Osteoblast (primary cell): Measurements from ENCODE around the gene PJA1. TPM values are rescaled to one million over a fixed set of nuclear protein-coding genes. Genes with fewer than 3 reads are reported as not detected.

Experiments
- DNase-seq: peaks from one replicate; pipeline ENCODE4 v3.0.0; 2011; ENCODE audit warnings: low spot score, mixed read lengths; ENCODE audit not compliant: insufficient read length; ENCODE audit errors: missing footprints
- H2AFZ ChIP-seq: 2 replicates; pipeline ENCODE4 v1.6.0; 2011; ENCODE audit warnings: mild to moderate bottlenecking, low read length
- H3K27ac ChIP-seq: 2 replicates; pipeline ENCODE4 v1.5.1; 2011; ENCODE audit warnings: mild to moderate bottlenecking, low read depth, low read length, moderate library complexity
- H3K27me3 ChIP-seq: 2 replicates; pipeline ENCODE4 v1.6.0; 2012; ENCODE audit warnings: mild to moderate bottlenecking, control low read depth, inconsistent platforms, low read length, moderate library complexity; ENCODE audit not compliant: insufficient read depth
- H3K36me3 ChIP-seq: 2 replicates; pipeline ENCODE4 v1.5.1; 2011; ENCODE audit warnings: mild to moderate bottlenecking, low read length, control low read depth, moderate library complexity; ENCODE audit not compliant: insufficient read depth
- H3K4me1 ChIP-seq: 2 replicates; pipeline ENCODE4 v1.5.1; 2011; ENCODE audit warnings: mild to moderate bottlenecking, low read length, control low read depth, moderate library complexity; ENCODE audit not compliant: insufficient read depth
- H3K4me2 ChIP-seq: 2 replicates; pipeline ENCODE4 v1.6.0; 2011; ENCODE audit warnings: mild to moderate bottlenecking, low read length; ENCODE audit not compliant: insufficient read depth
- H3K4me3 ChIP-seq: fragments of 200-600 bp; sonication (generic); 3 replicates; pipeline ENCODE4 v1.5.1; 2012; ENCODE audit warnings: mild to moderate bottlenecking, low read length, inconsistent platforms; ENCODE audit not compliant: insufficient read depth
- H3K79me2 ChIP-seq: 2 replicates; pipeline ENCODE4 v1.6.0; 2012; ENCODE audit warnings: mild to moderate bottlenecking, low read length, control low read depth, inconsistent platforms; ENCODE audit not compliant: insufficient read depth
- H3K9me3 ChIP-seq: 2 replicates; pipeline ENCODE4 v1.5.1; 2011; ENCODE audit warnings: low read depth, low read length, control low read depth
- H4K20me1 ChIP-seq: 2 replicates; pipeline ENCODE4 v1.6.0; 2012; ENCODE audit warnings: mild to moderate bottlenecking, low read length, control low read depth; ENCODE audit not compliant: insufficient read depth
- CTCF ChIP-seq: IDR thresholded peaks from 2 replicates; pipeline ENCODE4 v1.5.1; 2011; ENCODE audit warnings: mild to moderate bottlenecking, low read depth, low read length, moderate library complexity; ENCODE audit errors: extremely low read depth
- total RNA-seq: library from RNA; depleted of rRNA; stranded (reverse); fragments of >200 nt; gene quantifications from 2 replicates; pipeline ENCODE4 v1.2.3, GENCODE V29; 2012

PJA1 gene
- total RNA-seq, 1 donor: 21.0 TPM

GRCh38 chrX:69152417-69152841 is 12.8 kb downstream of the PJA1 start:
- no peaks in the 10 kb centered on the region for H3K4me1 ChIP-seq
- H2AFZ ChIP-seq: no peak overlapping the region
- H3K27me3 ChIP-seq: peaks cover 30% of the 10 kb centered on the region
- no peak overlapping the region for H3K27ac ChIP-seq
- H4K20me1 ChIP-seq: peaks cover 5% of the 10 kb centered on the region
- no peaks in the 10 kb centered on the region for H3K79me2 ChIP-seq
- H3K36me3 ChIP-seq: no peaks in the 10 kb centered on the region
- TF ChIP-seq CTCF: no peak
- H3K4me2 ChIP-seq: no peak overlapping the region
- no peaks in the 10 kb centered on the region for H3K9me3 ChIP-seq
- peak; percentile 82 for DNase-seq
- H3K4me3 ChIP-seq: no peak overlapping the region

- TF ChIP-seq CTCF: no peak
- H3K4me2 ChIP-seq: no peak overlapping the region
- H3K79me2 ChIP-seq: no peaks in the 10 kb centered on the region
- no peaks in the 10 kb centered on the region for H3K9me3 ChIP-seq
- H3K4me1 ChIP-seq: no peaks in the 10 kb centered on the region
- no peak overlapping the region for H2AFZ ChIP-seq
- H4K20me1 ChIP-seq: peaks cover 5% of the 10 kb centered on the region
- no peak overlapping the region for H3K27ac ChIP-seq
- H3K36me3 ChIP-seq: no peaks in the 10 kb centered on the region
- H3K27me3 ChIP-seq: peaks cover 30% of the 10 kb centered on the region
- peak; percentile 77 for DNase-seq
- no peak overlapping the region for H3K4me3 ChIP-seq
Observed at GRCh38 chrX:69151866-69152284, 13.4 kb downstream of the PJA1 start.

- TF ChIP-seq CTCF: no peak
- peak; percentile 38 for DNase-seq
- no peak overlapping the region for H3K27ac ChIP-seq
Observed at GRCh38 chrX:69150281-69150960, 14.8 kb downstream of the PJA1 start.

DNA sequence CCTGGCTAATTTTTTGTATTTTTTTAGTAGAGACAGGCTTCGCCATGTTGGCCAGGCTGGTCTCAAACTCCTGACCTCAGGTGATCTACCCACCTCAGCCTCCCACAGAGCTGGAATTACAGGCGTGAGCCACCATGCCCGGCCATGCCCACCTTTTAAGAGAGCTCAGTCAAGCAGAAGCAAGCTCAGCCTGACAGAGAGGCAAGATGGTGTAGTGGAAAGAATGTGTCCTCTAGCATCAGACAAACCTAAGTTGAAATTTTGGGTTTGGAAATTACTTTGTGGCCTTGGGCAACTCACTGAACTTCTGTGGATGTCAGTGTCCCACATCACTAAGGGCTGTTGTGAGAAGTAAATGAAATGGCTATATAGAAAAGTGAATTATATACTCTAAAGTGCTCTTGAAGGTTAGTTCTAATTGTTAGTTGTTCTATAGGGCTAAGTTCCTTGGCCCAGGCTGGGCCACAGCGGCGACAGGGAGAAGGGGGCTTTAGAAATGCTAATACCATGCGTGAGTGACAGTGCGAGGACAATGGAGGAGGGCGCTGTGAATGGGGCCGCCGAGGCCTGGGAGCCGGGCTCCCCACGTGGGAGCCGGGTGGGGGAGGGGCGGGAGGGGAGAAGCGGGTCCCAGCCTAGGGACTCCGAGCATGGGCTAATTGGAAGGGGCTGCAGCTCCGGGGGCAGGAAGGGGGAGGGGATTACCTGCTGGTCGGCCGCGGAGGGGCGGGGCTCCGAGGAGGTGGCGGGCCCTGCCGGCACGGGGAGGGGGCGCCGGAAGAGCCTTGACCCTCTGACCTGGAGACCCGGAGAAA is 15.6 kb downstream of the PJA1 start:
- no peak overlapping the region for H2AFZ ChIP-seq

More at GRCh38 chrX:69150281-69150960, 14.8 kb downstream of the PJA1 start:
- Histone ChIP-seq H4K20me1 (peaks cover 2% of the 10 kb centered on the region), H3K9me3 (no peaks in the 10 kb centered on the region), H3K36me3 (no peaks in the 10 kb centered on the region), H3K4me3 (no peak overlapping the region), H3K79me2 (no peaks in the 10 kb centered on the region), H3K4me1 (no peaks in the 10 kb centered on the region), H2AFZ (no peak overlapping the region), H3K27me3 (peaks cover 24% of the 10 kb centered on the region), H3K4me2 (no peak overlapping the region)

More for the DNA sequence above, 15.6 kb downstream of the PJA1 start:
- H3K27ac ChIP-seq: no peak overlapping the region
- no peaks in the 10 kb centered on the region for H3K4me1 ChIP-seq
- H3K27me3 ChIP-seq: peaks cover 27% of the 10 kb centered on the region
- no peaks in the 10 kb centered on the region for H3K36me3 ChIP-seq
- no peaks in the 10 kb centered on the region for H3K9me3 ChIP-seq
- TF ChIP-seq CTCF: no peak
- no peak overlapping the region for H3K4me3 ChIP-seq
- peaks cover 2% of the 10 kb centered on the region for H4K20me1 ChIP-seq
- no peaks in the 10 kb centered on the region for H3K79me2 ChIP-seq
- no peak overlapping the region for H3K4me2 ChIP-seq
- peak; percentile 53 for DNase-seq
